ENCODE measurements around the gene MEGF6.

MEGF6 gene

GRCh38 chr1:3611170-3612019, at the start of gene MEGF6:
Gene MEGF6, minus strand, starts transcription at chr1:3611508. Its CDS starts 240 bp downstream, at chr1:3611268.
- no peak for DNase-seq

GRCh38 chr1:3660704-3661103, 49.4 kb upstream of the MEGF6 start:
- DNase-seq = no peak

GRCh38 chr1:3659093-3659492, 47.8 kb upstream of the MEGF6 start:
- DNase-seq = no peak

- no peak for DNase-seq
Measured at GRCh38 chr1:3658231-3658615, 46.9 kb upstream of the MEGF6 start.

- DNase-seq = no peak
Measured at GRCh38 chr1:3657578-3658230, 46.4 kb upstream of the MEGF6 start.

GRCh38 chr1:3657096-3657475, 45.8 kb upstream of the MEGF6 start:
- DNase-seq = no peak

- DNase-seq = no peak
Measured at GRCh38 chr1:3656450-3657095, 45.3 kb upstream of the MEGF6 start.

GRCh38 chr1:3654549-3655281, 43.4 kb upstream of the MEGF6 start:
- no peak for DNase-seq

GRCh38 chr1:3653286-3653618, 41.9 kb upstream of the MEGF6 start:
- no peak for DNase-seq

GRCh38 chr1:3652548-3653285, 41.4 kb upstream of the MEGF6 start:
- no peak for DNase-seq

- DNase-seq = no peak
Measured at GRCh38 chr1:3651930-3652547, 40.7 kb upstream of the MEGF6 start, which contains the start of gene TP73. Gene TP73, plus strand, starts transcription at chr1:3652516. Its CDS starts 29,850 bp downstream, at chr1:3682366.

GRCh38 chr1:3651026-3651929, 40.0 kb upstream of the MEGF6 start:
- DNase-seq = no peak

- DNase-seq = no peak
Measured at GRCh38 chr1:3650248-3651025, 39.1 kb upstream of the MEGF6 start.

GRCh38 chr1:3649342-3650247, 38.3 kb upstream of the MEGF6 start, which contains the start of gene WRAP73:
Gene WRAP73, minus strand, starts transcription at chr1:3650103. Its CDS starts 104 bp downstream, at chr1:3649999.
- peak; percentile 11 to 58 for DNase-seq

- no peak for DNase-seq
Measured at GRCh38 chr1:3646596-3646995, 35.3 kb upstream of the MEGF6 start.

GRCh38 chr1:3645666-3646355, 34.5 kb upstream of the MEGF6 start:
- DNase-seq = no peak

GRCh38 chr1:3645247-3645646, 33.9 kb upstream of the MEGF6 start:
- DNase-seq = no peak

- no peak for DNase-seq
Measured at GRCh38 chr1:3644273-3644672, 33.0 kb upstream of the MEGF6 start.
